HL-60 (cell line): Measurements from ENCODE around the gene PRKRA.

Source experiments
- DNase-seq, 2 experiments: peaks; one replicate each; pipeline ENCODE4 v3.0.0-alpha.2; 2010 to 2020; ENCODE audit warnings: low read depth in 1 of 2, low spot score in 1 of 2
- H3K27ac ChIP-seq: fragments of 250-450 bp; sonication (Bioruptor Pico); replicated peaks from 2 replicates; pipeline ENCODE4 v1.5.1; 2020; ENCODE audit warnings: mild to moderate bottlenecking, moderate library complexity
- H3K27me3 ChIP-seq: fragments of 250-450 bp; sonication (Bioruptor Pico); 2 replicates; pipeline ENCODE4 v1.5.1; 2021; ENCODE audit warnings: mild to moderate bottlenecking, moderate library complexity; ENCODE audit not compliant: insufficient read depth, poor library complexity, severe bottlenecking
- H3K4me3 ChIP-seq: replicated peaks from 2 replicates; pipeline ENCODE4 v1.5.1; 2011; ENCODE audit warnings: mild to moderate bottlenecking, control low read depth, low read length; ENCODE audit not compliant: insufficient read depth
- CTCF ChIP-seq: IDR thresholded peaks from one replicate; pipeline ENCODE4 v1.5.1; 2011; ENCODE audit warnings: low read length, control low read depth, inconsistent platforms; ENCODE audit not compliant: insufficient read depth
- GABPA ChIP-seq: IDR thresholded peaks from 2 replicates; pipeline ENCODE4 v1.6.1; 2012; ENCODE audit warnings: low read depth
- POLR2AphosphoS5 ChIP-seq: IDR thresholded peaks from 2 replicates; pipeline ENCODE4 v1.6.1; 2012; ENCODE audit warnings: low read depth
- REST ChIP-seq: IDR thresholded peaks from 2 replicates; pipeline ENCODE4 v1.6.1; 2012; ENCODE audit warnings: low read depth; ENCODE audit not compliant: insufficient replicate concordance
- SPI1 ChIP-seq: IDR thresholded peaks from 2 replicates; pipeline ENCODE4 v1.6.1; 2012; ENCODE audit warnings: low read depth, mild to moderate bottlenecking, borderline replicate concordance
- long read RNA-seq: library from polyadenylated mRNA; unstranded; transcript quantifications from one replicate; pipeline ENCODE4 v2.0.0, GENCODE V29; 2020

Gene PRKRA
- long read RNA-seq, transcript PRKRA-211 (8 exons, 1,211 nt) = minor isoform, 11 of 266 reads
- long read RNA-seq, transcript PRKRA-203 (7 exons, 1,344 nt) = minor isoform, 63 of 266 reads
- long read RNA-seq, transcript PRKRA-201 (8 exons, 1,826 nt) = major isoform, 168 of 266 reads
- long read RNA-seq, partial matches to known transcripts = 4 of 266 reads
- long read RNA-seq, other reads (novel, unspliced or antisense) = 18 of 266 reads

- TF ChIP-seq GABPA (no peak), CTCF (no peak), REST (no peak), POLR2AphosphoS5 (peak; percentile 78), SPI1 (no peak)
- Histone ChIP-seq H3K27ac (peak within 1 kb of the TSS; percentile 89), H3K4me3 (peak within 1 kb of the TSS; percentile 88), H3K27me3 (no peaks in the 10 kb centered on the region)
- DNase-seq = peak; percentile 80 to 94
Observed at GRCh38 chr2:178450774-178451525, at the start of gene PRKRA, which contains the start of gene PJVK. TSS of gene PRKRA (minus strand) at chr2:178451175. CDS start at chr2:178451030, 145 bp downstream. TSS of gene PJVK (plus strand) at chr2:178451378. CDS start at chr2:178453410, 2,032 bp downstream.

- no peak for TF ChIP-seq REST
- TF ChIP-seq POLR2AphosphoS5 = no peak
- no peak for TF ChIP-seq GABPA
- no peak for TF ChIP-seq SPI1
- no peak for TF ChIP-seq CTCF
- H3K27me3 ChIP-seq = no peaks in the 10 kb centered on the region
- H3K4me3 ChIP-seq = no peak overlapping the region
- no peak overlapping the region for H3K27ac ChIP-seq
- no peak for DNase-seq
Observed at GRCh38 chr2:178499640-178500039, 48.7 kb upstream of the PRKRA start.

GRCh38 chr2:178498137-178498536 lies 47.2 kb upstream of the PRKRA start:
- Histone ChIP-seq H3K27ac (no peak overlapping the region), H3K27me3 (no peaks in the 10 kb centered on the region), H3K4me3 (no peak overlapping the region)
- DNase-seq = no peak
- TF ChIP-seq POLR2AphosphoS5 = no peak
- no peak for TF ChIP-seq CTCF
- no peak for TF ChIP-seq SPI1
- no peak for TF ChIP-seq GABPA
